ENCODE measurements around the gene SNX8.

The SNX8 gene

DNA sequence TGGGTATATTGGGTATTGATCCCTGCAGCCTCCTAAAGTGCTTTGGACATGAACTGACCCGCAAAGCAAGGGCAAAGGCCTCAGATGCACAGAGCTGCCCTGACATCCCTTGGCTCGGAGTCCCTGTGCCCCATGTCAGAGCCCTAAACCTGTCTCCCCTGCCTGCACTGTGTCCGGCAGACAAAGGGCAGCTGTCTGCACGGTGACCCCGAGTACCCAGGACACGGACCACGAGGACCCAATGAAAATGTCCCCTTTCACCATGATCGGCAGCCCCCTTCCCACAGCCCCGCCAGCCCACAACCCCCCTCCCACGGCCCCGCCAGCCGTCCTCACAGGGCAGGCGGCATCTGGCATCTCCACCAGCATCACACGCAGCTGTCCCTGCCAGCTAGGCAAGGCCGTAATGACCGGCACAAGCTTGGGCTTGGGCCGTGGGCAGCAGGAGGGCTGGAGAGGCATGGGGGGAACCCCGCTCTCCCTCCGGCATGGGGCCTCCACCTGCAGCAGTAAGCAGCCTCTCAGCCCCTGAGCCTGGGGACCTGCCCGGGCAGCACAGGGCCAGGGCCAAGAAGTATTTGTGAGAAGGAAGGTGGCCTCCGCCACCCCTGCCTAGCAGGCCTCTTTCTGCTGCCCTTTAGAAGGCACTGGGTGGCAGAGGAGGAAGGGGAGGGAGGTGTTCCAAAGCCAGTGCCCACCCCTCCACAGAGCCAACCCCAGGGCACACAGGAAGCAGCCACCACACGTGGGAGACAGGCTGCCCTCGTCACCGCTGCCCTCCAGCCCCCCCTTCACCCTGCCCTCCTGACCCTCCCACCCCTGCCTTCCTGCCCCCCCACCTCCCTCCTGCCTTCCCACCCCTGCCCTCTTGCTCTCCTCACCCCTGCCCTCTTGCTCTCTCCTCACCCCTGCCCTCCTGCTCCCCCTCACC lies 62.1 kb downstream of the SNX8 start:
- H3K4me3 ChIP-seq (ENCODE audit: low read depth, low read length) = no peak overlapping the region
- no peak for TF ChIP-seq CTCF (IDR thresholded peaks at IDR 0.05; ENCODE audit: insufficient read depth, low read depth, low read length, missing control alignments)
- no peak for DNase-seq (ENCODE audit: low read depth)

DNA sequence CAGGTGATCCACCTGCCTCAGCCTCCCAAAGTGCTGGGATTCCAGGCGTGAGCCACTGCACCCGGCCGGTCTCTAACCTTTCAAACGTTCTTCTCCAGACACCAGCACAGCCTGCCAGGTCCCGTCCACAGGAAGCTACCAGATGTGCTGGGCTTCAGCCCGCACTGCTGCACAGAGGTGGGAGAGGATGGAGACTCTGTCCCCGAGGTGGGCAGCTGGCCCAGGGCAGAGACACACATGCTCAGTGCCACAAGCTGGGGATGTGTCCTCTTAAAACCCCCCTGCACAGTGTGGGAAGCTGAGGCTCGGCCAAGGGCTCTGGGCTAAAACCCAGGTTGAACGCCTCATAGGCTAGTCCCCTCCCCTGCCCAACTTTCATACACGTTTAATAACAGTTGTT lies 62.9 kb downstream of the SNX8 start:
- no peak overlapping the region for H3K4me3 ChIP-seq (ENCODE audit: low read depth, low read length)
- DNase-seq (ENCODE audit: low read depth) = no peak
- TF ChIP-seq CTCF (IDR thresholded peaks at IDR 0.05; ENCODE audit: insufficient read depth, low read depth, low read length, missing control alignments) = no peak

DNA sequence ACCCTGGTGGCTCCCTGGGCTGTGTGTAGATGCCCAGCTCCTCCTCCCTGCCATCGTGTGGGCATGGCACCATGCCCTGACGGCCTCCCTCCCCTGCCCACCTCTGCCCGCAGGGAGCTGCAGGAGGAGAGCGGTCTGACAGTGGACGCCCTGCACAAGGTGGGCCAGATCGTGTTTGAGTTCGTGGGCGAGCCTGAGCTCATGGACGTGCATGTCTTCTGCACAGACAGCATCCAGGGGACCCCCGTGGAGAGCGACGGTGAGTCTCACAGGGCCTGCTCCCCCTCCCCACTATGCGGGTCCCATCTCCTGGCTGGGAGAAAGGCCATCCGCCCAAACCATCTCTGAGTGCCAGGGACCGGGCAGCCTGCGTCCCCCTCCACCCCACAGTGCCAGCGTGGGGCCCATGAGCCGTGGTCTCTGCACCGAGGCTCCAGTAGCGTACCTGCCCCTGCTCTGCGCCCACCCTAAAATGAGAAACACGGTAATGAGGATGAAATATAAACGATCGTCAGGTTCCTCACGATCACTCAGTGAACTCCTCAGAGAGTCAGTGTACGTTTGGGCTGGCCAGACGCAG lies 64.4 kb downstream of the SNX8 start:
- no peak for TF ChIP-seq CTCF (IDR thresholded peaks at IDR 0.05; ENCODE audit: insufficient read depth, low read depth, low read length, missing control alignments)
- DNase-seq (ENCODE audit: low read depth) = no peak
- no peak overlapping the region for H3K4me3 ChIP-seq (ENCODE audit: low read depth, low read length)

DNA sequence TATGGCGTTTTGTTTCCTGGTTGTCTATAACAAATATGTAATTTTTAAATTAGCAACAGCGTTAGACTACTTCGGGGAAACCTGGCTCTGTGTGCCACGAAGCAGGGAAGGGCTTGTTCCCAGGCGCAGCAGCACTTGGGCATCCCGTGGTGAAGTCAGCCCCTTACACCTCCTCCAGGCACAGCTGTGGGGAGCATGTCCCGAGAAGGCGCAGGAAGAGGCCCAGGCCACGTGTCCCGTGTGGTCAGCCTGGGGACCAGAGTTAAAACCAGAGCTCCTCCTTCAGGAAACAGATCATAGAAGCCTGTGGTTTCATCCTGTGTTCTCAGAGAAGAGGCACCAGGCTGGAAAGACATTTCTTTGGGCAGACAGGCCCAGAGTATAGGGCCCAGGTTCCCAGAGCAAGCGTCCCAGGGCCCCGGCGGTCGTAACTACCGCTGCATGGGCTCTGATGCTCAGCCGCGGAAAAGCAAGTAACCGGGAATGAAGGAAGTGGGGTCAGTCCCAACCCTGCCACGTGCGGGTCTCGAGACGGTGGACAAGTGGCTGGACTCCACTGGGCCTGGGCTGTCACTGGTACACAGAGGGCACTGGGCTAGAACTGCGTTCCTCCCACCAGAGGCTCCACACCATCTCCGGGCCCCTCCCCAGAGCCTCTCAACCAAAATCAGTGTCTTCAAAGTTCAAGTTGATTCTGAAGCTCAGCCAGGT lies 65.1 kb downstream of the SNX8 start:
- no peak overlapping the region for H3K4me3 ChIP-seq (ENCODE audit: low read depth, low read length)
- peak; percentile 69 for DNase-seq (ENCODE audit: low read depth)
- TF ChIP-seq CTCF (IDR thresholded peaks at IDR 0.05; ENCODE audit: insufficient read depth, low read depth, low read length, missing control alignments) = no peak

- no peak overlapping the region for H3K4me3 ChIP-seq (ENCODE audit: low read depth, low read length)
- TF ChIP-seq CTCF (IDR thresholded peaks at IDR 0.05; ENCODE audit: insufficient read depth, low read depth, low read length, missing control alignments) = peak; percentile 76
- peak; percentile 47 for DNase-seq (ENCODE audit: low read depth)
Observed at GRCh38 chr7:2247141-2247995, 66.9 kb downstream of the SNX8 start.
